Keratinocyte (primary cell): Measurements from ENCODE around the gene SERPINE2.

ENCODE experiments used
- EZH2 ChIP-seq: IDR thresholded peaks from one replicate; pipeline ENCODE4 v1.6.1; 2012; ENCODE audit warnings: inconsistent platforms, mild to moderate bottlenecking, low read length, moderate library complexity
- TF ChIP-seq, protein P1 (sequence below), 3 experiments: IDR thresholded peaks in 1 of 3; conservative IDR thresholded peaks in 1 of 3; optimal IDR thresholded peaks in 1 of 3; 2 replicates in 2 of 3; 3 replicates in 1 of 3; pipeline versions ENCODE3 to v1.5.1; 2011; ENCODE audit warnings: low read length in 3 of 3, mild to moderate bottlenecking in 3 of 3, moderate library complexity in 2 of 3, control low read depth in 1 of 3, inconsistent platforms in 1 of 3; ENCODE audit not compliant: insufficient read depth in 2 of 3; ENCODE audit errors: extremely low read depth in 1 of 3

DNA sequence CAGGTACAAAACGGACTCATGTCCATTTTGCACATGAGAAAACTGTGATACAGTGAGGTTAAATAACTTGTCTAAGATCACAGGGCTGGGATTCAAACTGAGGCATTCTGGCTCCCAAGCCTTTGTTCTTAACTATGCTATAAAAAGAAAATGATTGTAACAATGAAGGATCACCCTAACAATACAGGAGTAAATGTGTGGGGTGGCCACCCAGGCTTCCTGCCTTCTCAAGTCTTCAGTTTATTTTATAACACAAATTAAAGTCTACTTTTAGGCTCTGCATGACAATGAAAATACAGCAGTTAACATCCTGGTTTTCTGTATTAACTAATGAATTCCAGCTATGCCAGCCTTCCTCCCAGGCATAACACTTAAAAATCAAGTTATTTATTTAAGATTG lies 101.6 kb downstream of the SERPINE2 start:
- TF ChIP-seq EZH2: no peak
- TF ChIP-seq, protein P1, sequence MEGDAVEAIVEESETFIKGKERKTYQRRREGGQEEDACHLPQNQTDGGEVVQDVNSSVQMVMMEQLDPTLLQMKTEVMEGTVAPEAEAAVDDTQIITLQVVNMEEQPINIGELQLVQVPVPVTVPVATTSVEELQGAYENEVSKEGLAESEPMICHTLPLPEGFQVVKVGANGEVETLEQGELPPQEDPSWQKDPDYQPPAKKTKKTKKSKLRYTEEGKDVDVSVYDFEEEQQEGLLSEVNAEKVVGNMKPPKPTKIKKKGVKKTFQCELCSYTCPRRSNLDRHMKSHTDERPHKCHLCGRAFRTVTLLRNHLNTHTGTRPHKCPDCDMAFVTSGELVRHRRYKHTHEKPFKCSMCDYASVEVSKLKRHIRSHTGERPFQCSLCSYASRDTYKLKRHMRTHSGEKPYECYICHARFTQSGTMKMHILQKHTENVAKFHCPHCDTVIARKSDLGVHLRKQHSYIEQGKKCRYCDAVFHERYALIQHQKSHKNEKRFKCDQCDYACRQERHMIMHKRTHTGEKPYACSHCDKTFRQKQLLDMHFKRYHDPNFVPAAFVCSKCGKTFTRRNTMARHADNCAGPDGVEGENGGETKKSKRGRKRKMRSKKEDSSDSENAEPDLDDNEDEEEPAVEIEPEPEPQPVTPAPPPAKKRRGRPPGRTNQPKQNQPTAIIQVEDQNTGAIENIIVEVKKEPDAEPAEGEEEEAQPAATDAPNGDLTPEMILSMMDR (optimal IDR thresholded peaks at IDR 0.05 in 1 of 3, IDR thresholded peaks at IDR 0.05 in 1 of 3, conservative IDR thresholded peaks at IDR 0.05 in 1 of 3; ENCODE audit: extremely low read depth in 1 of 3, insufficient read depth in 2 of 3, low read length in 3 of 3): no peak
